Cortex of kidney (tissue), 1 donor: ENCODE data around the gene SLC34A1.

ENCODE experiments used
- DNase-seq: peaks from one replicate; lab custom pipeline; 2025; lab: John Stamatoyannopoulos, UW

Gene SLC34A1

GRCh38 chr5:177388521-177389052 lies 4.4 kb downstream of the SLC34A1 start:
- no peak for DNase-seq

GRCh38 chr5:177389241-177390169 lies 5.3 kb downstream of the SLC34A1 start:
- no peak for DNase-seq

GRCh38 chr5:177390363-177391300 lies 6.4 kb downstream of the SLC34A1 start:
- DNase-seq, result no peak

GRCh38 chr5:177392765-177393164 lies 8.5 kb downstream of the SLC34A1 start:
- DNase-seq, result no peak

GRCh38 chr5:177393206-177393765 lies 9.1 kb downstream of the SLC34A1 start:
- no peak for DNase-seq

- DNase-seq, result no peak
Measured at GRCh38 chr5:177393990-177394389, 9.8 kb downstream of the SLC34A1 start.

- no peak for DNase-seq
Measured at GRCh38 chr5:177396078-177396477, 11.8 kb downstream of the SLC34A1 start.

GRCh38 chr5:177396807-177397206 lies 12.6 kb downstream of the SLC34A1 start:
- DNase-seq, result no peak

- DNase-seq, result no peak
Measured at GRCh38 chr5:177397875-177398390, 13.7 kb downstream of the SLC34A1 start.

GRCh38 chr5:177399997-177400868 lies 16.0 kb downstream of the SLC34A1 start, which contains the start of gene PFN3:
Gene PFN3, minus strand, starts transcription at chr5:177400661. Its CDS starts 85 bp downstream, at chr5:177400576.
- DNase-seq, result no peak

GRCh38 chr5:177402271-177403043 lies 18.2 kb downstream of the SLC34A1 start:
- no peak for DNase-seq

GRCh38 chr5:177403102-177403791 lies 19.0 kb downstream of the SLC34A1 start:
- DNase-seq, result no peak

GRCh38 chr5:177403792-177404640 lies 19.8 kb downstream of the SLC34A1 start:
- DNase-seq, result no peak

GRCh38 chr5:177404641-177405179 lies 20.5 kb downstream of the SLC34A1 start:
- no peak for DNase-seq

GRCh38 chr5:177405312-177405711 lies 21.1 kb downstream of the SLC34A1 start:
- DNase-seq, result no peak

- no peak for DNase-seq
Measured at GRCh38 chr5:177405805-177406204, 21.6 kb downstream of the SLC34A1 start.

- no peak for DNase-seq
Measured at GRCh38 chr5:177409043-177409801, 25.0 kb downstream of the SLC34A1 start, which contains the start of gene F12. Gene F12, minus strand, starts transcription at chr5:177409564. Its CDS starts 37 bp downstream, at chr5:177409527.
